GM18867 (cell line): ENCODE results near the gene ALK.

Experiments
- ATAC-seq: cut with Tn5 transposase; IDR thresholded peaks from one replicate; pipeline ENCODE4 v1.9.1; 2021; ENCODE audit warnings: mild to moderate bottlenecking, moderate library complexity; ENCODE audit not compliant: unreplicated experiment

ALK gene

GRCh38 chr2:29549069-29549380 lies 372.4 kb downstream of the ALK start:
- ATAC-seq = no peak

- ATAC-seq = no peak
Observed at GRCh38 chr2:29544917-29545316, 376.5 kb downstream of the ALK start.

- no peak for ATAC-seq
Observed at GRCh38 chr2:29544031-29544430, 377.4 kb downstream of the ALK start.

GRCh38 chr2:29535188-29535587 lies 386.2 kb downstream of the ALK start:
- no peak for ATAC-seq

- ATAC-seq = no peak
Observed at GRCh38 chr2:29532436-29532835, 388.9 kb downstream of the ALK start.

- ATAC-seq = no peak
Observed at GRCh38 chr2:29531626-29532025, 389.8 kb downstream of the ALK start.

- ATAC-seq = no peak
Observed at GRCh38 chr2:29530281-29530680, 391.1 kb downstream of the ALK start.

GRCh38 chr2:29528891-29529520 lies 392.4 kb downstream of the ALK start:
- no peak for ATAC-seq

- ATAC-seq = no peak
Observed at GRCh38 chr2:29528371-29528770, 393.0 kb downstream of the ALK start.

GRCh38 chr2:29527947-29528346 lies 393.4 kb downstream of the ALK start:
- no peak for ATAC-seq

GRCh38 chr2:29526587-29527586 lies 394.5 kb downstream of the ALK start:
- no peak for ATAC-seq

GRCh38 chr2:29525921-29526320 lies 395.5 kb downstream of the ALK start:
- no peak for ATAC-seq

GRCh38 chr2:29524652-29525051 lies 396.7 kb downstream of the ALK start:
- ATAC-seq = no peak

GRCh38 chr2:29522951-29523669 lies 398.3 kb downstream of the ALK start:
- no peak for ATAC-seq

- ATAC-seq = no peak
Observed at GRCh38 chr2:29520001-29520400, 401.4 kb downstream of the ALK start.

- no peak for ATAC-seq
Observed at GRCh38 chr2:29519338-29519925, 402.0 kb downstream of the ALK start.

- no peak for ATAC-seq
Observed at GRCh38 chr2:29518646-29519337, 402.6 kb downstream of the ALK start.

GRCh38 chr2:29518010-29518409 lies 403.4 kb downstream of the ALK start:
- no peak for ATAC-seq

GRCh38 chr2:29517413-29517812 lies 404.0 kb downstream of the ALK start:
- no peak for ATAC-seq

GRCh38 chr2:29516767-29517166 lies 404.6 kb downstream of the ALK start:
- no peak for ATAC-seq

GRCh38 chr2:29509878-29510277 lies 411.5 kb downstream of the ALK start:
- ATAC-seq = no peak
